Keratinocyte (primary cell): ENCODE data around the gene TNFAIP2.

Source experiments
- EZH2 ChIP-seq: IDR thresholded peaks from one replicate; pipeline ENCODE4 v1.6.1; 2012; ENCODE audit warnings: inconsistent platforms, mild to moderate bottlenecking, low read length, moderate library complexity
- TF ChIP-seq, protein P1 (sequence below), 3 experiments: IDR thresholded peaks in 1 of 3; conservative IDR thresholded peaks in 1 of 3; optimal IDR thresholded peaks in 1 of 3; 2 replicates in 2 of 3; 3 replicates in 1 of 3; pipeline versions ENCODE3 to v1.5.1; 2011; ENCODE audit warnings: low read length in 3 of 3, mild to moderate bottlenecking in 3 of 3, moderate library complexity in 2 of 3, control low read depth in 1 of 3, inconsistent platforms in 1 of 3; ENCODE audit not compliant: insufficient read depth in 2 of 3; ENCODE audit errors: extremely low read depth in 1 of 3

DNA sequence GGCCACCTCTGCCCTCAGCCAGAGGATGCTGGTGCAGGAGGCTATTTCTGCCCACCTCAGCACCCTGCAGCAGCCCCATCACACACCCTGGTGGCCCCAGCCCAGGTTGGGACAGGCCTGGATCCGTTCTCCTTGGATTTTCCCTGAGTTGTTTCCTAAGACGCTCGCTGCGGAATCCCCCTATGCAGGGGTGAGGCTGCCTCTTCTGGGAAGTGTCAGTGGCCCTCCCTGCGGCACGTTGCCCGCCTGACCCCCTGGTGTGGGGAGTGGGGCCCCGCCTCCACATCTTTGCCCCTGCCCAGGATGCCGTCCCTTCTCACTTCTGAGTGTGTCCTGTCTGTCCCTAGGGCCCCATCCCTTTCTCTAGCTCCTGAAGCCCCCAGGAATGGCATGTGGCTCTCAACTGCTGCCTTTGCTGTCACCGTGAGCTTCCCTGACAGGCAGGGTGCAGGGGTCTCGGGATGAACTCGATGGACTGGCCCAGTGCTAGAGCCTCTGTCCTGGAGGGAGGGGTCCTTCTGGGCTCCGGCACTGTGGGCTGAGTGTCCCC lies 29.3 kb upstream of the TNFAIP2 start:
- TF ChIP-seq, protein P1, sequence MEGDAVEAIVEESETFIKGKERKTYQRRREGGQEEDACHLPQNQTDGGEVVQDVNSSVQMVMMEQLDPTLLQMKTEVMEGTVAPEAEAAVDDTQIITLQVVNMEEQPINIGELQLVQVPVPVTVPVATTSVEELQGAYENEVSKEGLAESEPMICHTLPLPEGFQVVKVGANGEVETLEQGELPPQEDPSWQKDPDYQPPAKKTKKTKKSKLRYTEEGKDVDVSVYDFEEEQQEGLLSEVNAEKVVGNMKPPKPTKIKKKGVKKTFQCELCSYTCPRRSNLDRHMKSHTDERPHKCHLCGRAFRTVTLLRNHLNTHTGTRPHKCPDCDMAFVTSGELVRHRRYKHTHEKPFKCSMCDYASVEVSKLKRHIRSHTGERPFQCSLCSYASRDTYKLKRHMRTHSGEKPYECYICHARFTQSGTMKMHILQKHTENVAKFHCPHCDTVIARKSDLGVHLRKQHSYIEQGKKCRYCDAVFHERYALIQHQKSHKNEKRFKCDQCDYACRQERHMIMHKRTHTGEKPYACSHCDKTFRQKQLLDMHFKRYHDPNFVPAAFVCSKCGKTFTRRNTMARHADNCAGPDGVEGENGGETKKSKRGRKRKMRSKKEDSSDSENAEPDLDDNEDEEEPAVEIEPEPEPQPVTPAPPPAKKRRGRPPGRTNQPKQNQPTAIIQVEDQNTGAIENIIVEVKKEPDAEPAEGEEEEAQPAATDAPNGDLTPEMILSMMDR (optimal IDR thresholded peaks at IDR 0.05 in 1 of 3, IDR thresholded peaks at IDR 0.05 in 1 of 3, conservative IDR thresholded peaks at IDR 0.05 in 1 of 3; ENCODE audit: extremely low read depth in 1 of 3, insufficient read depth in 2 of 3, low read length in 3 of 3) = no peak
- no peak for TF ChIP-seq EZH2
